Parathyroid adenoma (tissue), 2 donors: ENCODE results near the gene HCN2.

Experiments
- H2AFZ ChIP-seq: fragments of 300-600 bp; sonication (generic); one replicate; pipeline ENCODE4 v1.7.0; 2017; ENCODE audit warnings: antibody characterized with exemption, mild to moderate bottlenecking
- H3K27ac ChIP-seq: fragments of 300-600 bp; sonication (generic); one replicate; pipeline ENCODE4 v1.7.0; 2017
- H3K27me3 ChIP-seq: fragments of 300-600 bp; sonication (generic); one replicate; pipeline ENCODE4 v1.7.0; 2017; ENCODE audit warnings: low read length; ENCODE audit not compliant: control insufficient read depth, insufficient read depth
- H3K36me3 ChIP-seq: fragments of 300-600 bp; sonication (generic); one replicate; pipeline ENCODE4 v1.7.0; 2017; ENCODE audit warnings: low read length; ENCODE audit not compliant: control insufficient read depth, insufficient read depth
- H3K4me1 ChIP-seq: fragments of 300-600 bp; sonication (generic); one replicate; pipeline ENCODE4 v1.7.0; 2017; ENCODE audit warnings: control low read depth
- H3K4me2 ChIP-seq: fragments of 300-600 bp; sonication (generic); one replicate; pipeline ENCODE4 v1.7.0; 2017; ENCODE audit warnings: low read length
- H3K4me3 ChIP-seq: fragments of 300-600 bp; sonication (generic); one replicate; pipeline ENCODE4 v1.7.0; 2017; ENCODE audit warnings: low read depth, low read length
- H3K79me2 ChIP-seq: fragments of 300-600 bp; sonication (generic); one replicate; pipeline ENCODE4 v1.7.0; 2017; ENCODE audit warnings: control low read depth
- H3K9ac ChIP-seq: fragments of 300-600 bp; sonication (generic); one replicate; pipeline ENCODE4 v1.7.0; 2017; ENCODE audit warnings: mild to moderate bottlenecking
- H3K9me3 ChIP-seq: fragments of 300-600 bp; sonication (generic); one replicate; pipeline ENCODE4 v1.7.0; 2017; ENCODE audit warnings: low read length; ENCODE audit not compliant: control insufficient read depth
- CTCF ChIP-seq: fragments of 300-600 bp; sonication (generic); IDR thresholded peaks from one replicate; pipeline ENCODE4 v1.7.0; 2017; ENCODE audit warnings: antibody characterized with exemption, mild to moderate bottlenecking
- donor health status: primary hyperparathyroidism.

HCN2 gene

GRCh38 chr19:647566-648284 is 58.0 kb downstream of the HCN2 start:
- no peaks in the 10 kb centered on the region for H3K4me1 ChIP-seq
- H3K27me3 ChIP-seq = no peaks in the 10 kb centered on the region
- H3K79me2 ChIP-seq = peaks cover 5% of the 10 kb centered on the region
- no peak overlapping the region for H3K9ac ChIP-seq
- H3K9me3 ChIP-seq = no peaks in the 10 kb centered on the region
- H3K36me3 ChIP-seq = no peaks in the 10 kb centered on the region
- H3K4me2 ChIP-seq = no peak overlapping the region
- no peak overlapping the region for H3K4me3 ChIP-seq
- H2AFZ ChIP-seq = no peak overlapping the region
- TF ChIP-seq CTCF = no peak
- no peak overlapping the region for H3K27ac ChIP-seq

- TF ChIP-seq CTCF = no peak
- no peaks in the 10 kb centered on the region for H3K36me3 ChIP-seq
Observed at GRCh38 chr19:648305-648704, 58.6 kb downstream of the HCN2 start.

GRCh38 chr19:648904-649801 is 59.5 kb downstream of the HCN2 start:
- Histone ChIP-seq H3K9me3 (no peaks in the 10 kb centered on the region), H3K4me2 (no peak overlapping the region), H3K4me3 (no peak overlapping the region), H3K79me2 (peaks cover 16% of the 10 kb centered on the region), H2AFZ (no peak overlapping the region), H3K36me3 (no peaks in the 10 kb centered on the region), H3K27me3 (no peaks in the 10 kb centered on the region), H3K9ac (no peak overlapping the region), H3K4me1 (no peaks in the 10 kb centered on the region), H3K27ac (no peak overlapping the region)
- TF ChIP-seq CTCF = no peak

More at GRCh38 chr19:648305-648704, 58.6 kb downstream of the HCN2 start:
- H3K79me2 ChIP-seq = peaks cover 10% of the 10 kb centered on the region
- no peak overlapping the region for H3K27ac ChIP-seq
- no peak overlapping the region for H3K4me3 ChIP-seq
- no peaks in the 10 kb centered on the region for H3K27me3 ChIP-seq
- H3K4me2 ChIP-seq = no peak overlapping the region
- H2AFZ ChIP-seq = no peak overlapping the region
- H3K9me3 ChIP-seq = no peaks in the 10 kb centered on the region
- H3K9ac ChIP-seq = no peak overlapping the region
- no peaks in the 10 kb centered on the region for H3K4me1 ChIP-seq

GRCh38 chr19:650121-650520 is 60.4 kb downstream of the HCN2 start:
- Histone ChIP-seq H3K4me3 (no peak overlapping the region), H3K27me3 (no peaks in the 10 kb centered on the region), H3K27ac (no peak overlapping the region), H3K9me3 (no peaks in the 10 kb centered on the region), H3K36me3 (no peaks in the 10 kb centered on the region), H3K4me2 (no peak overlapping the region), H3K9ac (no peak overlapping the region), H2AFZ (no peak overlapping the region), H3K4me1 (no peaks in the 10 kb centered on the region), H3K79me2 (peaks cover 18% of the 10 kb centered on the region)
- TF ChIP-seq CTCF = no peak
